Brain microvascular endothelial cell (primary cell): Measurements from ENCODE around the gene PRR33.
"Not testable (repeated sequence)": the region's sequence is repeated elsewhere in the genome, so short reads cannot be mapped to it uniquely, and the experiment has no call there.

Experiments
- DNase-seq: peaks from one replicate; pipeline ENCODE4 v3.0.0-alpha.2; 2020
- H3K27ac ChIP-seq: fragments of 250-450 bp; sonication (Bioruptor Pico); 2 replicates; pipeline ENCODE4 v1.5.1; 2020; ENCODE audit warnings: mild to moderate bottlenecking, moderate library complexity
- H3K27me3 ChIP-seq: fragments of 250-450 bp; sonication (Bioruptor Pico); replicated peaks from 2 replicates; pipeline ENCODE4 v1.5.1; 2020; ENCODE audit warnings: mild to moderate bottlenecking
- H3K36me3 ChIP-seq: fragments of 250-450 bp; sonication (Bioruptor Pico); replicated peaks from 2 replicates; pipeline ENCODE4 v1.5.1; 2020; ENCODE audit warnings: mild to moderate bottlenecking
- H3K4me3 ChIP-seq: 2 replicates; pipeline ENCODE4 v1.5.1; 2011; ENCODE audit warnings: low read depth, mild to moderate bottlenecking, control low read depth, low read length, moderate library complexity
- CTCF ChIP-seq: IDR thresholded peaks from 2 replicates; pipeline ENCODE4 v1.5.1; 2011; ENCODE audit warnings: low read depth, mild to moderate bottlenecking, moderate library complexity, low read length, control low read depth, inconsistent platforms; ENCODE audit errors: missing control alignments
- in situ Hi-C: cut with HindIII; loops from 2 replicates; pipeline ENCODE4 v1.10.0; 2017; ENCODE audit warnings: low sequenced_read_pairs, low pct_ligation_motif_present

Gene PRR33

DNA sequence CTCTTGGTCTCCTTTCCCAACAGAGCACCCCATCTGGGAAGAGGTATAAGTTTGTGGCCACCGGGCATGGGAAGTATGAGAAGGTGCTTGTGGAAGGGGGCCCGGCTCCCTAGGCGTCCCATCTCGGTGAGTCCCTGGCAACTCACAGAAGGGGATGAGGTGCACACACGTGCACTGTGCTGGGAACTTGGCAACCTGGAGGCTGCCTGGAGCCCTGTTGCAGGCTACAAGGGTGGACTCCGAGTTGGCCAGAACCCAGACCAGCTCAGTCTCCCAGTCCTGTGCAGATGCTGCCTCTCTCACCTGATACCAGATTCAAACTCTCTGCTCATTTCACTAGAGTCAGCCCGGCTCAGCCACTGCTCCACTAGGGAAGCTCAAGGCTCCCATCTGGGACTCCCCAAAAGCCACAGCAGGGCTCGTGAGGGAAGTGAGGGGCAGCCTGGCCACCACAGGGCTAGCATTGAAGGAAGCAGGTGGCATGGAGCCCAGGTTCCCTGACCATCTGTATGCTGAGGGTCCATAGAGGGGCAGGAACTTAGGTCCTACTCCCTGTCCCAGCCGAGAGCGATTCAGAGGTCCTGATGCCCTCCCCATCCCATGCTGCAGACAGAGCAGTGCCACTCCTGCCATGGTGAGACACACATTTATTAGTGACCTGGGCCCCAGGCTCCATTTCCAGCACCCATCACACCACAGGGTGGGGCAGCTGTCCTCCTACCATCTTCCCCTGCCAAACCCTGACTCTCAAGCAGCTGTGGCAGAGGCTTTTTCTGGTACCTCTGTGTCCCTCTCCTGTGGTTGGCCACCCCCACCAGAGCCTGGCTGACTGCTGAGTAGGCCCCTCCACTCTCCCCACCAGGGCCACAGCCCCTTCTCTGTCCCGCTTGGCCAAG lies 4.0 kb downstream of the PRR33 start:
- no peak for DNase-seq
- in situ Hi-C loops: no loop called here
- no peaks in the 10 kb centered on the region for H3K36me3 ChIP-seq
- TF ChIP-seq CTCF: no peak
- H3K27ac ChIP-seq: no peak overlapping the region
- no peak overlapping the region for H3K4me3 ChIP-seq
- H3K27me3 ChIP-seq: no peaks in the 10 kb centered on the region

DNA sequence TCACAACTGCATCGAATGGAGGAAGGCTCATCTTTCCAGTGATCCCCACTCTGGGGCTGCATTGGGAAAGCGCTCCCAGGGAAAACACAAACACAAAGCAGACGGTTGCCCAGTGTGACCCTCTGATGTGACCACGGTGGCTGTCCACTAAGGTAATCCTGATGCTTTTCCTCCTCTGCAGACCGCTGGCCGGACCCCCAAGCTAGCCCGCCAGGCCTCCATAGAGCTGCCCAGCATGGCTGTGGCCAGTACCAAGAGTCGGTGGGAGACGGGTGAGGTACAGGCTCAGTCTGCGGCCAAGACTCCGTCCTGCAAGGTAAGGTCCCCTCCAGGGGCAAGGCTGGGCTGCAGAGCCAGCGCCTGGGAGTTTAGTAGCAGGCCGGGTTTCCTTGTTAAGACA lies 5.1 kb downstream of the PRR33 start:
- H3K27me3 ChIP-seq, H3K36me3 ChIP-seq: not testable (repeated sequence)

DNA sequence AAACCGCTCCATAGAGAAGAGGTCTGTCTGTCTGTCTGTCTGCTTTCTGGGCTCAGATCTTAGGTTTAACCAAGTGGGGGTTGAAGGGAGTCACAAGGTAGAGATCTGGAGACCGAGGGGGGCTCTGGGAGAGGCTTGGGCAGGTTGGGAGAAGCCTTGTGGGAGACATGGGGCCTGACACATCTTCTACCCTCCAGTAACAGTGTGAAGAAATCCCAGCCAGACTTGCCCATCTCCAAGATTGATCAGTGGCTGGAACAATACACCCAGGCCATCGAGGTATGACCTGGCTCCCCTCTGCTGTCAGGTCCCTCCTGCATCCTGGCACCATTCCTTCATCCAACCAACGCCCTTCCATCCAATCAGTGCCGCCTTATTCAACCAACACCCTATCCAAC lies 7.4 kb downstream of the PRR33 start:
- Histone ChIP-seq H3K27ac (no peak overlapping the region), H3K27me3 (no peaks in the 10 kb centered on the region), H3K4me3 (no peak overlapping the region), H3K36me3 (no peaks in the 10 kb centered on the region)
- no peak for DNase-seq
- TF ChIP-seq CTCF: no peak
- in situ Hi-C loops: no loop called here

More for the DNA sequence above, 5.1 kb downstream of the PRR33 start:
- in situ Hi-C loops, DNase-seq, H3K27ac ChIP-seq, H3K4me3 ChIP-seq: not testable (repeated sequence)

- Histone ChIP-seq H3K36me3 (no peaks in the 10 kb centered on the region), H3K27ac (no peak overlapping the region), H3K27me3 (no peaks in the 10 kb centered on the region), H3K4me3 (no peak overlapping the region)
- no peak for TF ChIP-seq CTCF
- in situ Hi-C loops: no loop called here
- no peak for DNase-seq
Measured at GRCh38 chr11:1883346-1884302, 8.1 kb downstream of the PRR33 start.

DNA sequence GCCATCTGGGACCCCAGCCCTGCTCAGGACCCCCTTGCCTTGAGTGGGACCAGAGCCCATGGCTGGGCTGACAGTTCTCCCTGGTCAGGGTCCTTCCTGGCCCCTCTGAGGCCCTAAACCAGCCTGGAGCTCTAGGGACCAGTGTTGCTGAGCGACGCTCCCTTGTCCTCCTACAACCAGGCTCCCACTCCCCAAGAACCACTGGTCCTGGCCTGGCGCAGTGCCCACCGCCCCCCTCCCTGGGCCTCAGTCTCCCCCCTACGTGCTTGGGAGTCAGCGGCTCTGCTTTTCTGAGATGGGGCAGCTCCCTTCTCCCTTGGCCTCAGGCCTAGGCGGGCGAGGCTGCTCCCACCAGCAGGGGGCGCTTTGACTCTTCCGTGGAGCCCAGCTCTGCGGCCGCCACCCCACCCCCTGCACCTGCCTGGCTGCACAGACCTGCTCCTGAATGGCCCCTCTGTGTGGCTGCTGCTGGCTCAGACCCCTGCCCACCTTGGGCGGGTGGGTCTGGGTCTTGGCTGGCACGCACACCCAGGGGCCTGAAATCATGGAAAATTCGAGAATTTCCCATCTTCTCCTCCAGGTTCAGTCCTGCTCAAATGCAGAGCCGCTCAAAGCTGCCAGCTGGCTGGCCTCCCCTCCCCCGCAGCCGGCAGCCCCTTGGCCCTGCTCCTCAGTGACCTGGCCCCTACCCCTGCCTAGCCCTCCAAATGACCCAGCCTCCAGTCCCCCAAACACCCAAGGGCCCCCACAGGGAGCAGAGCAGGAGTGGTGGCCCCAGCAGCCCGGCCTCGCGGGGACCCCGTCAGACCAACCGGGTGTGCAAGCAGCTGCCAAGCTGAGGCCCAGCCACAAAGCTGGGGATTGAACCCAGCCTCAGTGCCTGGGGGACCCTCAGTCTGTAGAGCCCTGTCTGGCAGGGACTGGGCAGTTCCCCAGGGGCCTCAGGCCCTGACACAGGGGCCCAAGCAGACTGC lies 9.1 kb downstream of the PRR33 start:
- no peaks in the 10 kb centered on the region for H3K27me3 ChIP-seq
- DNase-seq: peak; percentile 41
- in situ Hi-C loops: no loop called here
- H3K27ac ChIP-seq: no peak overlapping the region
- peak; percentile 96 for TF ChIP-seq CTCF
- H3K36me3 ChIP-seq: no peaks in the 10 kb centered on the region
- no peak overlapping the region for H3K4me3 ChIP-seq
